D721Med (cell line): ENCODE data around the gene SRGAP3.

Experiments used
- DNase-seq: peaks from one replicate; pipeline ENCODE4 v3.0.0; 2011; ENCODE audit warnings: low spot score; ENCODE audit not compliant: insufficient read length
- FAIRE-seq: peaks from 2 replicates; lab custom pipeline; 2011; peaks lifted over from hg19 to GRCh38; lab: Jason Lieb, UNC
- CTCF ChIP-seq: IDR thresholded peaks from 2 replicates; pipeline ENCODE4 v1.5.1; 2012; ENCODE audit warnings: mild to moderate bottlenecking, control low read depth; ENCODE audit not compliant: insufficient read depth; ENCODE audit errors: missing control alignments

Gene SRGAP3

GRCh38 chr3:8945890-8946600 lies 303.4 kb downstream of the SRGAP3 start:
- FAIRE-seq, result no peak
- TF ChIP-seq CTCF, result no peak
- DNase-seq, result no peak

- DNase-seq, result no peak
- FAIRE-seq, result no peak
- TF ChIP-seq CTCF, result no peak
These were observed 306.5 kb downstream of the SRGAP3 start for GRCh38 chr3:8942746-8943488.

- DNase-seq, result no peak
- TF ChIP-seq CTCF, result no peak
- no peak for FAIRE-seq
These were observed 307.3 kb downstream of the SRGAP3 start for GRCh38 chr3:8942115-8942514.

- DNase-seq (no peak), FAIRE-seq (no peak)
- peak; percentile 18 for TF ChIP-seq CTCF
These were observed 311.4 kb downstream of the SRGAP3 start for GRCh38 chr3:8938021-8938420.

GRCh38 chr3:8937064-8938020 lies 312.1 kb downstream of the SRGAP3 start:
- no peak for TF ChIP-seq CTCF
- FAIRE-seq (no peak), DNase-seq (no peak)

- TF ChIP-seq CTCF, result no peak
- no peak for DNase-seq
- FAIRE-seq, result no peak
These were observed 316.9 kb downstream of the SRGAP3 start for GRCh38 chr3:8932507-8932906.
